KBM-7 (cell line): ENCODE results near the gene SLCO2A1.

Experiments used
- DNase-seq: peaks from one replicate; pipeline ENCODE4 v3.0.0-alpha.2; 2015
- in situ Hi-C: fragments of 300-500 bp; cut with MboI; formaldehyde crosslinking; loops from 2 replicates; pipeline ENCODE4 v1.14.3; 2020; ENCODE audit warnings: low sequenced_read_pairs, low pct_unique_long_range_greater_than_20kb, mixed read lengths

SLCO2A1 gene

GRCh38 chr3:133928136-133928893, 101.4 kb downstream of the SLCO2A1 start:
- DNase-seq: no peak
- in situ Hi-C loops: no loop called here

- peak; percentile 57 for DNase-seq
- in situ Hi-C loops: no loop called here
These were observed 102.1 kb downstream of the SLCO2A1 start for GRCh38 chr3:133927540-133928066.

DNA sequence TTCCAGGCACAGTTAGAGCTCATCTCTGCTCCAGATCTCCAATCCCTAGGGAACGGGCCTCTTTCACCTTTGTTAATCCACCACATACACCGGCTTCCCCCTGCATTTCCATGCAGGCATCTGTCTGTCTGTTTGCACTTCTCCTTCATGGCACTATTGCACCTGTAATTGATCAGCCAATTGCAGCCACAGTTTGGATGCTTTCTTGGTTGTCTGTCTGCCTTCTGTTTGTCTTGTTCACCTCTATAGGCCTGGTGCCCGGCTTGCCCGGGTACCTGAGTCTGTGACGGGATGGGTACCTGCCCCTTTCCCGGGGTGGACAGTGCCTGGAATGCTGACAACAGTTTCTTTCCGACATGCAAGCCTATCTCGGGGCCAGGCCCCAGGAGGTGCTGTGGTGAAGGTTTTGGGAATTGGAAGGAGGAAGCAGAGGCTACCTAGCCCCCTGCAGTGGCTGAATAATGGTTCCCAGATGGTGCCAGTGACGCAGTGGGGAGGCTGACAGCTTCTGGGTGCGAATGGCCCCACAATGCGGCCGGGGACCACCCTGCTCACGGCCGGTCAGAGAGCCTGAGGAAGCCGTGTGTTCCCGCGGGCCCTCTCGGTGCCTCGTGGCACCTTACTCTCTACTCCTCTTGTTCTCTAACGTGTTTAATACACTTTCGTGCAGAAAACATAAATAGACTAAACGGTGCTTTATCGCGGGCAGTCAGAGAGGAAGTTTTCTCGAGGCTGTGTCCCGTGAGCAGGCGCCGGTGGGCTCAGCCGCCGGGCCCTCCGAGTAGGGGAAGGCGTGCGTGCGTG, 102.8 kb downstream of the SLCO2A1 start:
- no peak for DNase-seq
- in situ Hi-C loops: no loop called here

GRCh38 chr3:133925960-133926735, 103.6 kb downstream of the SLCO2A1 start:
- in situ Hi-C loops: no loop called here
- no peak for DNase-seq

GRCh38 chr3:133924041-133924440, 105.7 kb downstream of the SLCO2A1 start:
- in situ Hi-C loops: no loop called here
- DNase-seq: no peak

DNA sequence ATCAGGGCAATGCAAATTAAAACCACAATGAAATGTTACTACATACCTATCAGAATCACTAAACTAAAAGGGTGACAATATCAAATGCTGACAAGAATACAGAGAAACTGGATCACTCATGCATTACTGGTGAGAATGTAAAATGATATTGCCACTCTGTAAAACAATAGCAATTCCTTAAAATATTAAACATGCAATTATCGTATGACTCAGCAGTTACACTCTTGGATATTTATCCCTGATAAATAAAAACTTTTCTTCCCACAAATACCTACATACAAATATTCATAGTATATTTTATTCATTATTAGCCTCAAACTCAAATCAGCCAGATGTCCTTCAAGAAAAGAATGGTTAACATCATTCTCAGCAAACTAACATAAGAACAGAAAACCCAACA, 108.1 kb downstream of the SLCO2A1 start:
- DNase-seq: no peak
- in situ Hi-C loops: no loop called here

- no peak for DNase-seq
- in situ Hi-C loops: no loop called here
These were observed 112.6 kb downstream of the SLCO2A1 start for GRCh38 chr3:133917144-133917543.

- in situ Hi-C loops: no loop called here
- no peak for DNase-seq
These were observed 113.8 kb downstream of the SLCO2A1 start for GRCh38 chr3:133915685-133916658.

GRCh38 chr3:133914839-133915600, 114.7 kb downstream of the SLCO2A1 start:
- no peak for DNase-seq
- in situ Hi-C loops: no loop called here

GRCh38 chr3:133910422-133910821, 119.3 kb downstream of the SLCO2A1 start:
- DNase-seq: no peak
- in situ Hi-C loops: no loop called here

GRCh38 chr3:133905376-133905775, 124.3 kb downstream of the SLCO2A1 start:
- in situ Hi-C loops: no loop called here
- no peak for DNase-seq

DNA sequence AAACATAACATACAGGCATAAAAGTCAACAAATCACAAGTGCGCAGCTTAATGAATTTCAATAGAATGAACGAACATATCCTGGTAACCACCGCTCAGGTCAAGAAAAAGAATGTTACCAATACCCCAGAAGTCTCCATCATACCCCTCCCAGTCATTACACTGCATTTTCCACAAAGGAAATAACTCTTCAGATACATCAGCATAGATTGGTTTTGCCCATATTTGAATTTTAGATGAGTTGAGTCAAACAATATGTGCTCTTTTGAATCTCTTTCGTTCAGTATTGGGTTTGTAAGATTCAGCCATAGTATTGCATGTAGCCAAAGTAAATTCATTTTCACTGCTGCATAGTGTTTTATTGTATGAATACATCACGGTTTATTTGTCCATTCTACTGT, 127.9 kb downstream of the SLCO2A1 start:
- no peak for DNase-seq
- in situ Hi-C loops: no loop called here

GRCh38 chr3:133901083-133901482, 128.6 kb downstream of the SLCO2A1 start:
- in situ Hi-C loops: no loop called here
- DNase-seq: peak; percentile 42

- in situ Hi-C loops: no loop called here
- peak; percentile 77 for DNase-seq
These were observed 130.4 kb downstream of the SLCO2A1 start for GRCh38 chr3:133899311-133899710.

- DNase-seq: no peak
- in situ Hi-C loops: no loop called here
These were observed 132.2 kb downstream of the SLCO2A1 start for GRCh38 chr3:133897547-133897946.

DNA sequence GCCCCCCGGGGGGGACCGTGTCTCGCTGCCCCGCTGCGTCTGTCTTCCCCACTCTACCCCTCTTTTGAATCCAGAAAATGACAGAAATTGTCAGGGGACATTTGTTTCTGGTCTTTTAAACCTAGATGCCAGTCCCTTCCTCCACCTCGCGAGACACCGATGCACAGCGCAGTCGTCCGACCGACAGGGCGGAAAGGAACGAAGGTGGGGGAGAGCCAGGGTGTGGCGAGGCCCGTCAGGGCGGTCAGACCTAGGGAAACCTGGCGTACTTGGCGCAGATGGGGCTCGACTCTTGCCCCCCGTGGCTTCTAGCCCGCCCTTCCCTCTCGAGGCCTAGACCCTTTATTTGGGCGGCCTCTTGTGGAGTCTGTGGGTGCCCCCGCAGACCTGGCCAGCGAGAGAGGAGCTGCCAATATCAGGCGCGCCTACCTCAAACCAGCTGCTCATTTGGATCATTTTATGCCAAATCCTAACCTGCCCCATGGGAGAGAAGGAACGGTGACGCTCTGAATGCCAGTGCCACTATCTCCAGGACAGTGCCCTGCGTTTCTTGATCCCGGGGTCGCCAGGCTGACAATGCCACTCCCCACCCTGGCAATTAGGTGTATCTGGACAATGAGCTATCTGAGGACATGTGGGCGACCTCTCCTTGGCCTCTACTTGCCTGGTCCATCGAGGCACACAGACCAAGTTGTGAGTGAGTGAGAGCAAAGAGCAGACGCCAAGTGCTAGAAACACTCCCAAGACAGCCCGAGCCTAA, 133.5 kb downstream of the SLCO2A1 start:
- no peak for DNase-seq
- in situ Hi-C loops: no loop called here
